ENCODE data around the gene WWOX. TPM values are rescaled to one million over a fixed set of nuclear protein-coding genes. Genes with fewer than 3 reads are reported as not detected.
"Not testable (repeated sequence)": the region's sequence is repeated elsewhere in the genome, so short reads cannot be mapped to it uniquely, and the experiment has no call there.

The WWOX gene
- polyA plus RNA-seq, 1 donor from 2014 or later = 25.6 TPM

DNA sequence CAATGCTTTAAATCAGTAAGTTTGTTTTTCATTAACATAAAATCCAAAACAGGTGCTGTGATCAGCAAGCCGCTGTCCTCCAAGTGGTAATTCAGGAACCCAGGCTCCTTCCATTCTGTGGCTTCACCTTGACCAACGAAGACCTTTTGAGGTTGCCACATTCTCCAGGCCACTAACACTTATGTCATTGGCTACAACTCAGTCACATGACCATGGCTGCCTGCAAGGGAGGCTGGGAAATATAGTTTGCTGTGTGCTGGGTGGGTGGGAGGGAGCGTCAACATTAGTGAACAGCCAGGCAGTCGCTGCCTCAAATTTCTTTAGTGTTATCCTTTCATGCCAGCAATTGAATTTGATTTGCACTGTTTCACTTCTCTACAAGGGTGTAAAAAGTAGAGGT is 951.9 kb downstream of the WWOX start:
- Histone ChIP-seq H3K27ac (ENCODE audit: low read length) (no peak overlapping the region), H3K36me3 (ENCODE audit: insufficient read depth, low read length) (no peaks in the 10 kb centered on the region), H2AFZ (ENCODE audit: low read depth, low read length) (no peak overlapping the region), H3K27me3 (ENCODE audit: insufficient read depth, low read depth, low read length) (no peaks in the 10 kb centered on the region), H3K79me2 (replicated peaks; ENCODE audit: insufficient read depth, low read length) (no peaks in the 10 kb centered on the region), H4K20me1 (ENCODE audit: insufficient read depth) (no peaks in the 10 kb centered on the region), H3K4me3 (ENCODE audit: low read length) (no peak overlapping the region), H3K4me2 (ENCODE audit: low read length) (no peak overlapping the region), H3K9me2 (ENCODE audit: insufficient read depth, low read length) (no peaks in the 10 kb centered on the region), H3K9ac (ENCODE audit: low read length) (no peak overlapping the region), H3F3A (ENCODE audit: insufficient read depth, low read length, poor library complexity, severe bottlenecking) (no peaks in the 10 kb centered on the region), H3K9me3 (ENCODE audit: low read length) (no peaks in the 10 kb centered on the region)
- no peak for TF ChIP-seq REST (IDR thresholded peaks at IDR 0.05; ENCODE audit: borderline replicate concordance)
- no peak for TF ChIP-seq POLR2AphosphoS5 (IDR thresholded peaks at IDR 0.05)
- TF ChIP-seq TAF1 (IDR thresholded peaks at IDR 0.05; ENCODE audit: low read depth) = no peak
- TF ChIP-seq MXI1 (conservative IDR thresholded peaks at IDR 0.05; ENCODE audit: poor library complexity, severe bottlenecking) = no peak
- no peak for TF ChIP-seq EZH2 (IDR thresholded peaks at IDR 0.05; ENCODE audit: borderline replicate concordance, insufficient read depth, low read length, poor library complexity, severe bottlenecking)
- no peak for TF ChIP-seq SMC3 (conservative IDR thresholded peaks at IDR 0.05; ENCODE audit: poor library complexity)
- no peak for TF ChIP-seq CTCF (IDR thresholded peaks at IDR 0.05; ENCODE audit: poor library complexity, severe bottlenecking)
- TF ChIP-seq EP300 (conservative IDR thresholded peaks at IDR 0.05; ENCODE audit: poor library complexity, severe bottlenecking) = no peak
- TF ChIP-seq RAD21 (conservative IDR thresholded peaks at IDR 0.05) = no peak

DNA sequence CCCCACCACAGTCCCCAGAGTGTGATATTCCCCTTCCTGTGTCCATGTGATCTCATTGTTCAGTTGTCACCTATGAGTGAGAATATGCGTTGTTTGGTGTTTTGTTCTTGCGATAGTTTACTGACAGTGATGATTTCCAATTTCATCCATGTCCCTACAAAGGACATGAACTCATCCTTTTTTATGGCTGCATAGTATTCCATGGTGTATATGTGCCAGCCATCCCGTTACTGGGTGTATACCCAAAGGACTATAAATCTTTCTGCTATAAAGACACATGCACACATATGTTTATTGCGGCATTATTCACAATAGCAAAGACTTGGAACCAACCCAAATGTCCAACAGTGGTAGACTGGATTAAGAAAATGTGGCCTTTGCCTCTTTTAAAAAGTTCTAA is 952.7 kb downstream of the WWOX start:
- H3K9me2 ChIP-seq (ENCODE audit: insufficient read depth, low read length); H3K27me3 ChIP-seq (ENCODE audit: insufficient read depth, low read depth, low read length); H3K9me3 ChIP-seq (ENCODE audit: low read length); H3K4me2 ChIP-seq (ENCODE audit: low read length); H3K79me2 ChIP-seq (replicated peaks; ENCODE audit: insufficient read depth, low read length); H3K27ac ChIP-seq (ENCODE audit: low read length); H3K4me3 ChIP-seq (ENCODE audit: low read length); H4K20me1 ChIP-seq (ENCODE audit: insufficient read depth); H3K9ac ChIP-seq (ENCODE audit: low read length); H2AFZ ChIP-seq (ENCODE audit: low read depth, low read length); H3K36me3 ChIP-seq (ENCODE audit: insufficient read depth, low read length); H3F3A ChIP-seq (ENCODE audit: insufficient read depth, low read length, poor library complexity, severe bottlenecking): not testable (repeated sequence)

DNA sequence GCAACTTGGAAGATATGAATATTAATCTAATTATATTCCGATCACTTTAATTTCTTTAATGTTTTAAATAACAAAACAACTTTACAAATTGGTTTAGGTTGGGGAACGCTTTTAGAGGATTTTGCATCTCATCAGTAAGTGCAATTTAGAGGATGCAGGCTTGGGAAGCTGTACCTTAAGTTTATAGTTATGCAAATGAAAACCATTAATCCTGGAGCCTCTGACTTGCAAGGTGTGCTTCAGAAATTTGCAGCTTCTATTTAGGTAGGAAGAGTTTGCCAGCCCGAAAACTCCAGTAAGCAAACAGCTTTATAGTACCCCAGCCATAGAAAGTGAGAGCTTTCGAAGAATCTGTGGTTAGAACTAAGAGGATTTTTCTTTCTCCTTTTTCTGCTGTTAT is 954.1 kb downstream of the WWOX start:
- Histone ChIP-seq H3K79me2 (replicated peaks; ENCODE audit: insufficient read depth, low read length) (no peaks in the 10 kb centered on the region), H3K27ac (ENCODE audit: low read length) (no peak overlapping the region), H3F3A (ENCODE audit: insufficient read depth, low read length, poor library complexity, severe bottlenecking) (no peaks in the 10 kb centered on the region), H3K4me2 (ENCODE audit: low read length) (no peak overlapping the region), H2AFZ (ENCODE audit: low read depth, low read length) (no peak overlapping the region), H3K9me2 (ENCODE audit: insufficient read depth, low read length) (no peaks in the 10 kb centered on the region), H3K4me3 (ENCODE audit: low read length) (no peak overlapping the region), H3K36me3 (ENCODE audit: insufficient read depth, low read length) (no peaks in the 10 kb centered on the region), H3K9ac (ENCODE audit: low read length) (no peak overlapping the region), H3K9me3 (ENCODE audit: low read length) (no peaks in the 10 kb centered on the region), H4K20me1 (ENCODE audit: insufficient read depth) (no peaks in the 10 kb centered on the region), H3K27me3 (ENCODE audit: insufficient read depth, low read depth, low read length) (no peaks in the 10 kb centered on the region)
- TF ChIP-seq POLR2AphosphoS5 (IDR thresholded peaks at IDR 0.05) (no peak), EP300 (conservative IDR thresholded peaks at IDR 0.05; ENCODE audit: poor library complexity, severe bottlenecking) (no peak), CTCF (IDR thresholded peaks at IDR 0.05; ENCODE audit: poor library complexity, severe bottlenecking) (no peak), TAF1 (IDR thresholded peaks at IDR 0.05; ENCODE audit: low read depth) (no peak)

All from neural cell (in vitro differentiated cells).